K562 (cell line): ENCODE data around the gene C1QTNF9B. TPM values are rescaled to one million over a fixed set of nuclear protein-coding genes. Genes with fewer than 3 reads are reported as not detected.

Source experiments
- ATAC-seq: fragments of 200-7000 bp; cut with Tn5 transposase; 3 replicates; pipeline ENCODE4 v1.9.1; 2020; ENCODE audit warnings: moderate library complexity
- BruUV-seq: library from RNA; stranded (reverse); fragments of 400-500 nt; replicated peaks from 2 replicates; lab custom pipeline; 2021; lab: Mats Ljungman, UMichigan
- CTCF ChIA-PET: fragments of 300-600 bp; formaldehyde crosslinking; extraction: SDS; loops from one replicate; lab custom pipeline; 2021; ENCODE audit warnings: low intra/inter-chr PET ratio; lab: Yijun Ruan, JAX
- POLR2A ChIA-PET: fragments of 300-600, 350-650 bp; sonication (Branson Sonifier 250); formaldehyde crosslinking; extraction: SDS; loops from one replicate; lab custom pipeline; 2021; ENCODE audit warnings: antibody characterized with exemption, inconsistent platforms; lab: Yijun Ruan, JAX
- DNase-seq, 4 experiments: peaks; one replicate each; pipeline versions ENCODE4 v3.0.0 to v3.0.0-alpha.2; 2011 to 2018; ENCODE audit warnings: low spot score in 3 of 4, mixed read lengths in 3 of 4; ENCODE audit errors: extremely low read depth in 1 of 4
- FAIRE-seq: peaks from 2 replicates; lab custom pipeline; 2011; peaks lifted over from hg19 to GRCh38; lab: Jason Lieb, UNC
- H2AFZ ChIP-seq: 2 replicates; pipeline ENCODE4 v1.6.0; 2011; ENCODE audit warnings: low read depth, low read length, control low read depth, inconsistent platforms
- H3K27ac ChIP-seq: fragments of 200-600 bp; 3 replicates; pipeline ENCODE4 v1.8.0; 2011; ENCODE audit warnings: low read depth, mild to moderate bottlenecking, control low read depth, inconsistent platforms, low read length, moderate library complexity, mixed read lengths; ENCODE audit errors: extremely low read depth
- H3K27me3 ChIP-seq, 2 experiments: fragments of 300-600 bp in 1 of 2; 2 replicates in 1 of 2; 3 replicates in 1 of 2; pipeline versions ENCODE4 v1.6.0 to v1.8.0; 2011; ENCODE audit warnings: inconsistent platforms in 2 of 2, low read length in 2 of 2, mild to moderate bottlenecking in 1 of 2, mixed read lengths in 1 of 2, moderate library complexity in 1 of 2; ENCODE audit not compliant: control insufficient read depth in 2 of 2, insufficient read depth in 2 of 2
- H3K36me3 ChIP-seq: fragments of 300-600 bp; 3 replicates; pipeline ENCODE4 v1.8.0; 2011; ENCODE audit warnings: mild to moderate bottlenecking, low read length, inconsistent platforms; ENCODE audit not compliant: control insufficient read depth, insufficient read depth
- H3K4me1 ChIP-seq, 2 experiments: fragments of 200-600 bp in 1 of 2; replicated peaks in 1 of 2; 2 replicates in 1 of 2; 3 replicates in 1 of 2; pipeline versions ENCODE4 v1.5.1 to v1.8.0; 2011; ENCODE audit warnings: inconsistent platforms in 2 of 2, low read length in 2 of 2, mild to moderate bottlenecking in 1 of 2, mixed read lengths in 1 of 2, moderate library complexity in 1 of 2; ENCODE audit not compliant: control insufficient read depth in 2 of 2, insufficient read depth in 2 of 2
- H3K4me2 ChIP-seq: 2 replicates; pipeline ENCODE4 v1.6.1; 2011; ENCODE audit warnings: low read length, control low read depth, inconsistent platforms, mixed read lengths; ENCODE audit not compliant: insufficient read depth
- H3K4me3 ChIP-seq: fragments of 200-600 bp; sonication (generic), shearing (Covaris generic); 2 replicates; pipeline ENCODE4 v1.5.1; 2016; ENCODE audit warnings: control low read depth, inconsistent platforms
- H3K79me2 ChIP-seq: fragments of 200-600 bp; 3 replicates; pipeline ENCODE4 v1.8.0; 2011; ENCODE audit warnings: low read length, inconsistent platforms; ENCODE audit not compliant: control insufficient read depth, insufficient read depth
- H3K9ac ChIP-seq, 2 experiments: 2 replicates each; pipeline versions ENCODE4 v1.6.0 to v1.6.1; 2011; ENCODE audit warnings: low read depth in 2 of 2, low read length in 2 of 2, control low read depth in 1 of 2, inconsistent platforms in 1 of 2, mild to moderate bottlenecking in 1 of 2, mixed read lengths in 1 of 2; ENCODE audit not compliant: insufficient read depth in 1 of 2
- H3K9me1 ChIP-seq: one replicate; pipeline ENCODE4 v1.6.0; 2011; ENCODE audit warnings: inconsistent platforms, mild to moderate bottlenecking, low read length, moderate library complexity; ENCODE audit not compliant: control insufficient read depth, insufficient read depth
- H3K9me3 ChIP-seq: replicated peaks from 2 replicates; pipeline ENCODE4 v1.5.1; 2011; ENCODE audit warnings: low read depth, low read length, inconsistent platforms; ENCODE audit not compliant: control insufficient read depth, insufficient read depth
- H4K20me1 ChIP-seq: replicated peaks from 2 replicates; pipeline ENCODE4 v1.6.1; 2011; ENCODE audit warnings: low read length, inconsistent platforms, mixed read lengths; ENCODE audit not compliant: control insufficient read depth, insufficient read depth
- EHMT2 ChIP-seq: fragments of 450-650 bp; IDR thresholded peaks from 2 replicates; pipeline ENCODE4 v1.6.1; 2018; ENCODE audit warnings: antibody characterized with exemption
- HLTF ChIP-seq: fragments of 450-650 bp; IDR thresholded peaks from 2 replicates; pipeline ENCODE4 v1.6.1; 2016
- HSF4 ChIP-seq: fragments of 250-450 bp; sonication (Bioruptor Pico); IDR thresholded peaks from 2 replicates; pipeline ENCODE4 v2.1.2; 2022; ENCODE audit warnings: mild to moderate bottlenecking, moderate library complexity, borderline replicate concordance
- NELFE ChIP-seq: IDR thresholded peaks from 2 replicates; pipeline ENCODE4 v1.6.1; 2011; ENCODE audit warnings: mild to moderate bottlenecking; ENCODE audit not compliant: insufficient read depth, insufficient read length
- PPARD ChIP-seq: fragments of 250-450 bp; sonication (Bioruptor Pico); IDR thresholded peaks from 2 replicates; pipeline ENCODE4 v1.8.0; 2022; ENCODE audit warnings: inconsistent platforms, mild to moderate bottlenecking, moderate library complexity
- SPI1 ChIP-seq: IDR thresholded peaks from 2 replicates; pipeline ENCODE4 v1.6.1; 2011; ENCODE audit warnings: low read depth, low read length, control low read depth, borderline replicate concordance
- TEAD4 ChIP-seq, 2 experiments: sonication (generic) in 1 of 2; formaldehyde crosslinking in 1 of 2; IDR thresholded peaks; 2 replicates each; pipeline versions ENCODE4 v1.6.1 to v1.8.0; 2012 to 2022; ENCODE audit warnings: borderline replicate concordance in 1 of 2, inconsistent platforms in 1 of 2, low read length in 1 of 2, mild to moderate bottlenecking in 1 of 2, missing genetic modification reagents in 1 of 2
- ZBTB17 ChIP-seq: fragments of 450-650 bp; formaldehyde crosslinking; IDR thresholded peaks from 2 replicates; pipeline ENCODE4 v1.4.0; 2020; ENCODE audit warnings: mild to moderate bottlenecking
- ZNF124 ChIP-seq: sonication (generic); formaldehyde crosslinking; IDR thresholded peaks from 2 replicates; pipeline ENCODE4 v1.8.1; 2022; ENCODE audit warnings: missing genetic modification reagents
- WGBS: fragments of 100-300 bp; shearing (Covaris generic); methylation state at CpG from one replicate; pipeline ENCODE4 v1.1.6; 2016; ENCODE audit warnings: low coverage, mixed read lengths; ENCODE audit not compliant: insufficient coverage; ENCODE audit errors: missing lambda C conversion rate; 5-methylcytosine and 5-hydroxymethylcytosine counted together
- in situ Hi-C: fragments of 300-500 bp; cut with MboI; formaldehyde crosslinking; loops from 4 replicates; pipeline ENCODE4 v1.15.0; 2018; ENCODE audit warnings: inconsistent platforms, mixed read lengths
- intact Hi-C: fragments of 100-400 bp; cut with micrococcal nuclease; formaldehyde crosslinking; loops from 2 replicates; pipeline ENCODE4 v1.14.2; 2022
- polyA plus RNA-seq, 8 experiments: library from polyadenylated mRNA; depleted of rRNA in 4 of 8; stranded (reverse) in 5 of 8; unstranded in 3 of 8; fragments of >200 nt; fragmentation: Nextera tagmentation in 2 of 8; fragmentation: Illumina TruSeq in 1 of 8; extraction: Ambion mirVana in 2 of 8; extraction: Trizol in 1 of 8; gene quantifications; 2 replicates each; pipeline versions ENCODE4 v1.2.1 to v1.2.3, GENCODE V29; 2011 to 2014; ENCODE audit warnings: inconsistent platforms in 1 of 8, missing spikeins in 1 of 8
- total RNA-seq, 7 experiments: library from RNA; depleted of rRNA in 6 of 7; stranded (reverse); fragments of >200 nt in 6 of 7; fragmentation: Illumina TruSeq in 2 of 7; extraction: Trizol in 2 of 7; gene quantifications; 2 replicates each; pipeline versions ENCODE4 v1.2.1 to v1.2.3, GENCODE V29; 2011 to 2021; ENCODE audit warnings: low replicate concordance in 1 of 7

C1QTNF9B gene
- total and polyA plus RNA-seq, 9 of the 15 experiments (the other 6 are each of a cell fraction or from before 2014, with no cell fraction given), result 0.14 to 0.94 (median 0.35) TPM; not detected in 3

GRCh38 chr13:23919006-23919405 is 21.7 kb upstream of the C1QTNF9B start:
- no peaks in the 10 kb centered on the region for H4K20me1 ChIP-seq
- intact Hi-C loops, result no loop called here
- H3K4me2 ChIP-seq, result no peak overlapping the region
- POLR2A ChIA-PET, result no interaction called here
- no peak for ATAC-seq
- H3K9ac ChIP-seq, result no peak overlapping the region
- H3K27ac ChIP-seq, result no peak overlapping the region
- DNase-seq, result no peak
- no peaks in the 10 kb centered on the region for H3K36me3 ChIP-seq
- CTCF ChIA-PET, result interaction anchor here (0.6 kb wide), 1 partner anchor 12 kb away, joined by 3 read pairs; no protein-coding TSS in a partner anchor
- no peaks in the 10 kb centered on the region for H3K27me3 ChIP-seq
- 0% methylated on average over 1 of the region's 1 CpG for whole genome bisulfite sequencing
- H3K4me1 ChIP-seq, result no peaks in the 10 kb centered on the region
- TF ChIP-seq SPI1 (0 out of 2 replicates have a peak, but pooled peaks have one; percentile 7), ZBTB17 (CRISPR knock-in tag) (no peak)
- BruUV-seq, result no TSS peak
- no peaks in the 10 kb centered on the region for H3K79me2 ChIP-seq
- in situ Hi-C loops, result loop anchor here (25.0 kb wide), 1 partner anchor 293 kb away; no protein-coding TSS in a partner anchor
- H2AFZ ChIP-seq, result no peak overlapping the region
- H3K9me1 ChIP-seq, result no peaks in the 10 kb centered on the region
- FAIRE-seq, result no peak
- H3K4me3 ChIP-seq, result no peak overlapping the region
- H3K9me3 ChIP-seq, result no peaks in the 10 kb centered on the region

- WGBS, result 0% methylated on average over 2 of the region's 2 CpGs
- no peaks in the 10 kb centered on the region for H4K20me1 ChIP-seq
- no peak overlapping the region for H3K4me3 ChIP-seq
- no peaks in the 10 kb centered on the region for H3K4me1 ChIP-seq
- DNase-seq, result no peak
- ATAC-seq, result no peak
- CTCF ChIA-PET, result no interaction called here
- H3K36me3 ChIP-seq, result no peaks in the 10 kb centered on the region
- FAIRE-seq, result no peak
- no peaks in the 10 kb centered on the region for H3K9me3 ChIP-seq
- H3K4me2 ChIP-seq, result no peak overlapping the region
- no peaks in the 10 kb centered on the region for H3K9me1 ChIP-seq
- TF ChIP-seq HSF4 (CRISPR knock-in tag) (no peak), TEAD4 (IDR thresholded peaks at IDR 0.05; ENCODE audit: low read length) (no peak), TEAD4 (CRISPR knock-in tag; IDR thresholded peaks at IDR 0.05; ENCODE audit: borderline replicate concordance) (no peak), EHMT2 (no peak), ZNF124 (CRISPR knock-in tag) (no peak), PPARD (CRISPR knock-in tag) (no peak), HLTF (no peak), NELFE (no peak)
- TF ChIP-seq, all 486 proteins: peak for 0
- Histone ChIP-seq H2AFZ (no peak overlapping the region), H3K9ac (no peak overlapping the region), H3K27me3 (no peaks in the 10 kb centered on the region), H3K79me2 (no peaks in the 10 kb centered on the region), H3K27ac (no peak overlapping the region)
- POLR2A ChIA-PET, result no interaction called here
- no TSS peak for BruUV-seq
- in situ Hi-C loops (loop anchor here (25.0 kb wide), 1 partner anchor 294 kb away; no protein-coding TSS in a partner anchor), intact Hi-C loops (no loop called here)
These were observed 20.9 kb upstream of the C1QTNF9B start for GRCh38 chr13:23918208-23918607.
